Adipose tissue (tissue), 3 donors: ENCODE data around the gene AKR1C8. TPM values are rescaled to one million over a fixed set of nuclear protein-coding genes. Genes with fewer than 3 reads are reported as not detected.
"Not testable (repeated sequence)": the region's sequence is repeated elsewhere in the genome, so short reads cannot be mapped to it uniquely, and the experiment has no call there.

Experiments
- H3K27ac ChIP-seq: one replicate; pipeline ENCODE4 v1.5.1; 2013; ENCODE audit warnings: low read depth, low read length
- WGBS, 3 donors: extraction: QIAGEN DNeasy Blood & Tissue Kit; methylation state at CpG; one replicate each; pipeline ENCODE4 v1.1.7; 2013; 5-methylcytosine and 5-hydroxymethylcytosine counted together
- polyA plus RNA-seq, 3 donors: library from polyadenylated mRNA; stranded (reverse); fragments of 200-250 nt; gene quantifications; one replicate each; pipeline ENCODE4 v1.2.3, GENCODE V29; 2013
- donor health status: healthy with polysubstance abuse.
- donor health status: Bipolar disorder and iron deficiency.
- donor health status: healthy.

AKR1C8 gene
- polyA plus RNA-seq: under 1 TPM in 2 of 3 donors, not detected in 1; 0.14 to 0.34 TPM

GRCh38 chr10:5184987-5185775 lies at the start of gene AKR1C8:
TSS of gene AKR1C8 (minus strand) at chr10:5185150. CDS start at chr10:5185104, 46 bp downstream.
- WGBS, 3 donors: 62 to 85% (median 74%) methylated on average over 5 of the region's 5 CpGs
- no peak within 1 kb of the TSS for H3K27ac ChIP-seq

GRCh38 chr10:5234106-5234860 lies 49.3 kb upstream of the AKR1C8 start:
- 51 to 74% (median 59%) methylated on average over 6 of the region's 6 CpGs for WGBS, 3 donors
- no peak overlapping the region for H3K27ac ChIP-seq

DNA sequence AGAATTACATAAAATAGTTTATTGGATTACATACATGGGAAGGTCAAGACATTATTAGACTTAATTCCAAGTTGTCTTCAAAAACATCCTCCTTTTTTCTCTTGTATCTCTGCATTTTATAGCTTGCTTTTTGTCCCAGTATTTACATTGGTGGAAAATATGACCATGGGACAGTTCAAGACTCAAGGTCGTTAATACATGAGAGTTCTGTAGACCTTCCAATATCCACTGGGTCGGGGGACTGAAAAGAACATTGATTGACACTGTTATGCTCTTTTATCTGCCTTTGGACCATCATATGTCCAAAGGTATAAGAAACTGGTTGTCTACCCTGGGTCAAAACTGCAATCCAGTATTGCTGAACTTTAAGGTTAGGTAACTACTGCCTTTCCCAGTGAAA lies 48.4 kb upstream of the AKR1C8 start:
- 64 to 76% (median 74%) methylated on average over 2 of the region's 2 CpGs for whole genome bisulfite sequencing, 3 donors
- no peak overlapping the region for H3K27ac ChIP-seq

GRCh38 chr10:5229019-5229418 lies 44.1 kb upstream of the AKR1C8 start:
- H3K27ac ChIP-seq: no peak overlapping the region
- 84 to 87% (median 85%) methylated on average over 8 of the region's 8 CpGs for WGBS, 3 donors

DNA sequence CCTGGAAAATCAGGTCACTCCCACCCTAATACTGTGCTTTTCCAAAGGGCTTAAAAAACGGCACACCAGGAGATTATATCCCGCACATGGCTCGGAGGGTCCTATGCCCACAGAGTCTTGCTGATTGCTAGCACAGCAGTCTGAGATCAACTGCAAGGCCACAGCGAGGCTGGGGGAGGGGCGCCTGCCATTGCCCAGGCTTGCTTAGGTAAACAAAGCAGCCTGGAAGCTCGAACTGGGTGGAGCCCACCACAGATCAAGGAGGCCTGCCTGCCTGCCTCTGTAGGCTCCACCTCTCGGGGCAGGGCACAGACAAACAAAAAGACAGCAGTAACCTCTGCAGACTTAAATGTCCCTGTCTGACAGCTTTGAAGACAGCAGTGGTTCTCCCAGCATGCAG lies 38.0 kb upstream of the AKR1C8 start:
- H3K27ac ChIP-seq: not testable (repeated sequence)
- whole genome bisulfite sequencing, 3 donors: 83 to 88% (median 86%) methylated on average over 6 to 7 of the region's 7 CpGs

DNA sequence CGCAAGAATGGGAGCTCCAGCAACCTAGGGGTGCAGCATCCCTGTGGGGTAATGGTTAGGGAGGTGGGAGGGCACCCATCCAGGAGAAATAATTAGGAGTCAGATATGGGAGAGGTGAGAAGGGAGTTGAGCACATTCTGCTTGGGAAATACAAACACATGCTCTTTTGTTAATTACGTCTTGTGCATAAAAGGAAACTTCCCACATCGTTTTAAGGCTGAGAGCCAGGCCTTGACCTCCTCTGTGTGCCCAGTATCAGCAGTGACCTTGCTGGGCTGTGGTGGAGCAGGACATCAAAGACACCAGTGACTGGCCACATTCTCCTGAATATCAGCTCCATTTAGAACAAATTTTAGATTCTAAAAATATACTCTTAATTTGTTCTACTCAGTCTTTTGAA lies 34.3 kb upstream of the AKR1C8 start:
- 40 to 70% (median 69%) methylated on average over 3 of the region's 3 CpGs for WGBS, 3 donors
- no peak overlapping the region for H3K27ac ChIP-seq

DNA sequence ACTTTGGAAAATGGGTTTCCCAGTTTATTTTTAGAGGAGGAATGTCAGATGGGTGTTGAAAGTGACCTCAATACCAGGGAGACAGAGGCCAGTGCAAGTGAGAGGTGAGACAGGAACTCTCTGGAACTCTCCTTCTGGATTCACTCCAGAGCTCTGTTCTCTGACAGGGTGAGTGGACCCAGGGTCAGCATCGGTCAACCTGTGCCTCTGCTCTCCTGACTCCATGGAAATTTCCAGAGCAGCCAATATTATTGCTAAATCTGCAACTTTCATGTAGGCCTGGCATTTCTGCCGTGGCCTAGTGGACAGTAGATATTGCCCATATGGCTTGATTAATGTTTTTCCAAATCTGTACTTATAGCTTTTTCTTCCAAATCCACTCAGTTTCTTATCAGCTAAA lies 31.9 kb upstream of the AKR1C8 start:
- H3K27ac ChIP-seq: no peak overlapping the region
- 33 to 74% (median 42%) methylated on average over 1 to 2 of the region's 2 CpGs for WGBS, 3 donors

DNA sequence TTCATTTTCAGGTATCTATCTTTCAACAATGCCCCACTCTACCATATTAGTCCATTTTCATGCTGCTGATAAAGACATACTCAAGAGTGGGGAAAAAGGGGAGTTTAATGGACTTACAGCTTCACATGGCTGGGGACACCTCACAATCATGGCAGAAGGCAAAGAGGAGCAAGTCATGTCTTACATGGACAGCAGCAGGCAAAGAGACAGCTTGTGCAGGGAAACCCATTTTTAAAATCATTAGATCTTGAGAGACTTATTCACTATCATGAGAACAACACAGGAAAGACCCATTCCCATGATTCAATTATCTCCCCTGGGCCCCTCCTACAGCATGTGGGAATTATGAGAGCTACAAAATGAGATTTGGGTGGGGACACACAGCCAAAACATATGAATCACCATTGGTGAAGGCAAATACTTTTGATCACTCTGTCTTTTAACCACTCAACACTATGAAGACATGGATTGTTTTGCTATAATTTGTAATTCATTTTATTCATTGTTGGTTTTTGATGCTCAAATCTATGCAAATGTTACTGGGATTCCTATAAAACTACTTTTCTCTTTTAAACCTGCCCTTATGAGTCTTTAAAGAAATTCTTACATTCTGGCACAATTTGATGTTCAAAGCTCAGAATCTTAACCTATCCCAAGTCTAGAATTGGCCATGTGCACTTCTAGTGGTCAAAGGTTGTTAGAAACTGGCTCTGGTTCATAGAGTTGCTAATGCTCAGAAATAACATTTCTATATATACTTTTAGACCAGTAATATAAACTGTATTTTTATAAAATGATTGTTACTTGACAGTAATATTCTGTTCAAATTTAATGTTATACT lies 27.0 kb upstream of the AKR1C8 start:
- H3K27ac ChIP-seq: no peak overlapping the region

GRCh38 chr10:5210261-5210660 lies 25.3 kb upstream of the AKR1C8 start:
- H3K27ac ChIP-seq: not testable (repeated sequence)
- 77 to 93% (median 90%) methylated on average over 1 of the region's 1 CpG for WGBS, 3 donors

DNA sequence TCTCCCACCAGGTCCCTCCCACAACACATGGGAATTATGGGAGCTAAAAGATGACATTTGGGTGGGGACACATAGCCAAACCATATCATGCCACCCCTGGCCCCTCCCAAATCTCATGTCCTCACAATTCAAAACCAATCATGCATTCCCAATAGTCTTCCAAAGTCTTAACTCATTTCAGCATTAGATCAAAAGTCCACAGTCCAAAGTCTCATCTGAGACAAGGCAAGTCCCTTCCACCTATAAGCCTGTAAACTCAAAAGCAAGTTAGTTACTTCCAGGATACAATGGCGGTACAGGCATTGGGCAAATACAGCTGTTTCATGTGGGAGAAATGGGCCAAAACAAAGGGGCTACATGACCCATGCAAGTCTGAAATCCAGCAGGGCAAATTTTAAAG lies 24.8 kb upstream of the AKR1C8 start:
- WGBS, 3 donors: 96 to 97% (median 97%) methylated on average over 1 of the region's 1 CpG
- H3K27ac ChIP-seq: not testable (repeated sequence)

GRCh38 chr10:5206799-5207198 lies 21.8 kb upstream of the AKR1C8 start:
- no peak overlapping the region for H3K27ac ChIP-seq
- WGBS, 3 donors: 50 to 69% (median 53%) methylated on average over 6 of the region's 6 CpGs

DNA sequence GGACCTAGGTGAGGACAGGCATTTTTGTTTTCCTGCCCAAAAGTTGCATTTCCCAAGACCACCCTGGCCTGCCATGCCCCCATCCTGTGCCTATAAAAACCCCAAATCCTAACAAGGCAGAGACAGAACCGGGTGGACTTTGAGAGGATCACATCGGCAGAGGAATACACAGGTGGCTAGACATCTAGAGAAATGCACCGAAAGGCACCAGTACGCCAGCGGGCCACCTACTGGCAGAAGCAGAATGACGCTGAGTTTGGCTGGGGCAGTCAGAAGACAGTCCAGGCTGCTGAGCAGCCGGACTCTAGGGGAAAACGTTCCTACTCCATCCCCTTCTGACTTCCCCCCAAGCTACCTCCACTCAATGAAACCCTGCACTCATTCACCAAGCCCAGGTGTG lies 14.4 kb upstream of the AKR1C8 start:
- H3K27ac ChIP-seq: no peak overlapping the region
- 81 to 85% (median 84%) methylated on average over 8 of the region's 8 CpGs for WGBS, 3 donors

DNA sequence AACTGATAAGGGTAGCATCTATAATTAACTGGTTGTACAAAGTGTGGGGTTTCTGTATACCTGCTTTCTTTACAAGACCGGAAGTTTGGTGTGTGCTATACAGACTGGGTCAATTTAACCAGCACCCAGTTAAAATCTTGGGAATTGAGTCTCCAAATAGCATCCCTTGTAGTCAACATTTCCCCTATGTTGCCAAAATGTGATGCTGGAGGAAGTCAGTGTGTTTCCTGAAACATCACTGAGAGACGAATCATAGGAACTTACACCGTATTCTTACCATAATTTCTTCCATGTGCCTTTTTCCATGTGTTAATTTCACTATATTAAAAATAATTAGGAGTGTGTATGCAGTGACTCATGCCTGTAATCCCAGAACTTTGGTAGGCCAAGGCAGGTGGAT lies 13.4 kb upstream of the AKR1C8 start:
- H3K27ac ChIP-seq: no peak overlapping the region
- 53 to 89% (median 65%) methylated on average over 3 of the region's 3 CpGs for WGBS, 3 donors

DNA sequence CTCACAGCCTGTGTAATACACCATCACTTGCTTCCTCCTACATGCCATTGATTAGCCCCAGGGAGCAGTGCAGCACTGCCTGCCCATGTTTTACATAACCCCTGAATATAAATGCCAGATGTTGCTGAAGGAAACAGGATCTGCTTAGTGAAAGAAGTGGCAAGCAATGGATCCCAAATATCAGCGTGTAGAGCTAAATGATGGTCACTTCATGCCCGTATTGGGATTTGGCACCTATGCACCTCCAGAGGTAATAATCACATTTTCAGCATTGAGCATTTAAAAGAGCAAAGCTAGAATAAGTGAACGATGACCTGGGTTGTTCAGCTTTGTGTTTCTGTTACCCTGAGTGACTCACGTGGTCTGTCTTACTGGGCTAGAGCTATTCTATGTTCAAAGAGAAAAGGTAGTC lies 11.8 kb upstream of the AKR1C8 start, which contains the start of gene AKR1C4:
Gene AKR1C4, plus strand, starts transcription at position 136 of the 412 bp plus-strand sequence. Its CDS starts 31 bp downstream, at position 167.
- WGBS, 3 donors: 72 to 77% (median 75%) methylated on average over 4 of the region's 4 CpGs
- no peak within 1 kb of the TSS for H3K27ac ChIP-seq

- 77 to 87% (median 85%) methylated on average over 6 of the region's 6 CpGs for WGBS, 3 donors
- H3K27ac ChIP-seq: no peak overlapping the region
Measured at GRCh38 chr10:5195727-5196374, 10.9 kb upstream of the AKR1C8 start.

- H3K27ac ChIP-seq: no peak overlapping the region
- WGBS, 3 donors: 87 to 96% (median 91%) methylated on average over 3 of the region's 3 CpGs
Measured at GRCh38 chr10:5194431-5194830, 9.5 kb upstream of the AKR1C8 start.

DNA sequence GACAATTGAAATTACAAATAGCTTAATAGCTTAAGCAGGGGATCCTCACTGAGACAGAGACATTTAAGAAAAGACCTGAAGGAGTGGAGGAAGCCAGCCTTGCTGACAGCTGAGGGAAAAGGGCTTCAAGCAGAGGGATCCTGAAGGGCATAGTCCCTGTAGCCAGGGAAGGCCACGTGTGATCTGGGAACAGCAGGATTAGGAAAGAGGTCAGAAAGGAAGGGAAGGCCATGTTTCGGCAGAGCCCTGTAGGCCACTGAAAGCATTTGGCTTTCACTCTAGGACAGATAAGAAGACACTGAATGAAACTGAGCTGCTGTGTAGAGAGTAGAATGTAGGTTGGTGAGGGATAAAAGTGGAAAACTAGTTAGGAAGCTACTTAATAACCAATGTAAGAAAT lies 3.4 kb upstream of the AKR1C8 start:
- no peak overlapping the region for H3K27ac ChIP-seq
- 53 to 88% (median 55%) methylated on average over 2 of the region's 2 CpGs for WGBS, 3 donors

- H3K27ac ChIP-seq: no peak overlapping the region
- 64 to 85% (median 70%) methylated on average over 5 of the region's 5 CpGs for WGBS, 3 donors
Measured at GRCh38 chr10:5187867-5188266, 2.9 kb upstream of the AKR1C8 start.
